ENCODE measurements around the gene PLXNA4.

PLXNA4 gene

DNA sequence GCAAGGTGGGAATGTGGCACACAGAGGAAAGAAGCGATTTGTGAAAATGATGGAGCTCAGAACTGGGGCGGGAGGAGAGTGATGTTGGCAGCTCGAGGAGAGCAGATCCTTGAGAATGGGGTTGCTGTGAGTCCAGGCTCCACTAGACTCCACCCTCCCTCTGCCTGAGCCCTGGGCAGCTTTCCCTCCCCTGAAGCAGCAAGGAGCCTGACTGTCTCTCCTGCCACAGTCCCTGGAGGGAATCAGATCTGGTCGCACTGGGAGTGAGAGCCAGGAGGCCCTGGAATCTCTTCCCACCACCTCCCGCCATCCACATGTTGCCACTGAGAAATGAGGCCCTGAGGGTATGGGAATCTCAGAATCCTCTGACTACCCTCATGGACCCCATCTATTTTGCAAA is 362.7 kb downstream of the PLXNA4 start:
- in situ Hi-C loops (cut with HindIII; ENCODE audit: low sequenced_read_pairs), result no loop called here

DNA sequence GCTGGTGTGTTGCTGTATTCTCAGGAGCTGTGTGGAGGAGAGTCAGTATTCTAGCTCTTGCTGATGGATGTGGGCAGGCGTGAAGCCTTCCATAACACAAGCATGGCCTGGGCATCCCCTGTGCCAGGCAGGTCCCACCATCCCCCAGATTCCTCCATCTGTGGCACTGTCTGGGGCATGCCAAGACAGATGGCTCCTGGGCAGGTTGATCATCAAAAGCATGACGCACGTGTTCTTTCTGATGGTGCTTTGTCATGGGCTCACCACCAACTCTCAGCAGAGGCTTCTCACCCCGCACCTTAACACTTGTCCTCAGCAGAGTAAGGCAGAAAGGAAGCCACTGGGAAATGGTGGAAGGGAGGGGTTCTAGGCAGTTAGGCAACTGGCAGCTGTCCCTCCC is 364.3 kb downstream of the PLXNA4 start:
- no peak for DNase-seq (ENCODE audit: low read depth)
- TF ChIP-seq CTCF (IDR thresholded peaks at IDR 0.05; ENCODE audit: low read depth, low read length, missing control alignments), result no peak
- in situ Hi-C loops (cut with HindIII; ENCODE audit: low sequenced_read_pairs), result no loop called here
- H3K4me3 ChIP-seq (ENCODE audit: low read depth, low read length), result no peak overlapping the region

More for the DNA sequence above, 362.7 kb downstream of the PLXNA4 start:
- no peak overlapping the region for H3K4me3 ChIP-seq (ENCODE audit: low read depth, low read length)
- no peak for TF ChIP-seq CTCF (IDR thresholded peaks at IDR 0.05; ENCODE audit: low read depth, low read length, missing control alignments)
- DNase-seq (ENCODE audit: low read depth), result no peak

DNA sequence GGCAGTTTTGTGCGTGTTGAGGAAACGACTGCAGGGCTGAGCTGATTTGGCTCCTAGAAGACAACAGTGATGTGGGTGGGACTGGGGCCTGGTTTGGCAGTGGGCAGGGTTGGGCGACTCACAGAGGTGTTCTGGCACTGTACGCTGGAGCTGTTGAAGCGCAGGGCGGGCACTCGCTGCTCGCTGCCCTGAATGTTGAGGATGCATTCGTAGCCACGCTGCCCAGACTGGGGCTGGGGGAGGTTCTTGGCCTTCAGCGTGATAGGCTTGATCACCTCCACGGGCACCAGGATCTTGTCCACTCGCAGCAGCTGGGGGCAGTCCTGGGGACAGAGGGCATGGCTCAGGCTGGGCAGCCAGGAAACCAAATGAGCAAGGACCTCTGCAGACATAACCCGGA is 365.4 kb downstream of the PLXNA4 start:
- in situ Hi-C loops (cut with HindIII; ENCODE audit: low sequenced_read_pairs), result no loop called here
- no peak for DNase-seq (ENCODE audit: low read depth)
- no peak for TF ChIP-seq CTCF (IDR thresholded peaks at IDR 0.05; ENCODE audit: low read depth, low read length, missing control alignments)
- H3K4me3 ChIP-seq (ENCODE audit: low read depth, low read length), result no peak overlapping the region

DNA sequence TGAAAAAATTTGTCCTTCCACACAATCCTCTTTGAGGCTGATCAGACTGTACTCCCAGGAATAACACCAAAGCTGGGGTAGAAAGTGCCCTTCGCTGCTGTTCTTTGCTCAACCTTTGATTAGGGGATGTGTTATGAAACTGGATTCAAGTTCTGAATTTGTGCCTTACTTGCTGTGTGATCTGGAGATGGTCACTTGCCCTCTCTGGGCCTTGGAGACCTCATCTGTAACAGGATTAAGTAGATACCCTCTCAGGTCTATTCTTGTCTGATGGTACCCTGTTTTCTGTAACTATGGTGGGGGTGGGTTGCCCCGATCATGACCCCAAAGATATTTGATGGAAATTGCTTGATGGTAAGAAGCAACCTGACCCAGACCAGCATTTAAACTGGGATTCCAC is 368.5 kb downstream of the PLXNA4 start:
- no peak for DNase-seq (ENCODE audit: low read depth)
- TF ChIP-seq CTCF (IDR thresholded peaks at IDR 0.05; ENCODE audit: low read depth, low read length, missing control alignments), result no peak
- no peak overlapping the region for H3K4me3 ChIP-seq (ENCODE audit: low read depth, low read length)
- in situ Hi-C loops (cut with HindIII; ENCODE audit: low sequenced_read_pairs), result no loop called here

GRCh38 chr7:132207211-132207610 is 369.1 kb downstream of the PLXNA4 start:
- in situ Hi-C loops (cut with HindIII; ENCODE audit: low sequenced_read_pairs), result no loop called here

GRCh38 chr7:132206594-132206993 is 369.7 kb downstream of the PLXNA4 start:
- no peak for DNase-seq (ENCODE audit: low read depth)
- no peak for TF ChIP-seq CTCF (IDR thresholded peaks at IDR 0.05; ENCODE audit: low read depth, low read length, missing control alignments)
- H3K4me3 ChIP-seq (ENCODE audit: low read depth, low read length), result no peak overlapping the region
- in situ Hi-C loops (cut with HindIII; ENCODE audit: low sequenced_read_pairs), result no loop called here

More at GRCh38 chr7:132207211-132207610, 369.1 kb downstream of the PLXNA4 start:
- H3K4me3 ChIP-seq (ENCODE audit: low read depth, low read length), result no peak overlapping the region
- DNase-seq (ENCODE audit: low read depth), result no peak
- TF ChIP-seq CTCF (IDR thresholded peaks at IDR 0.05; ENCODE audit: low read depth, low read length, missing control alignments), result no peak

GRCh38 chr7:132205509-132205908 is 370.8 kb downstream of the PLXNA4 start:
- in situ Hi-C loops (cut with HindIII; ENCODE audit: low sequenced_read_pairs), result no loop called here
- TF ChIP-seq CTCF (IDR thresholded peaks at IDR 0.05; ENCODE audit: low read depth, low read length, missing control alignments), result no peak
- DNase-seq (ENCODE audit: low read depth), result no peak
- H3K4me3 ChIP-seq (ENCODE audit: low read depth, low read length), result no peak overlapping the region
